Gastroesophageal sphincter (tissue), 4 donors: Measurements from ENCODE around the gene RAPGEF5. TPM values are rescaled to one million over a fixed set of nuclear protein-coding genes. Genes with fewer than 3 reads are reported as not detected.

Experiments
- ATAC-seq: fragments of 150-250 bp; one replicate; pipeline ENCODE4 v1.9.1; 2016; ENCODE audit warnings: mild to moderate bottlenecking, moderate library complexity
- H3K27ac ChIP-seq, 4 donors: fragments of 200-600 bp; sonication (generic) in 3 of 4; 1 replicate in 3 of 4; 2 replicates in 1 of 4; pipeline ENCODE4 v1.5.1; 2016 to 2019
- H3K27me3 ChIP-seq: fragments of 200-600 bp; sonication (generic); one replicate; pipeline ENCODE4 v1.5.1; 2019
- H3K36me3 ChIP-seq, 2 donors: fragments of 200-600 bp; sonication (generic); one replicate each; pipeline ENCODE4 v1.5.1; 2019; ENCODE audit warnings: control low read depth in 1 of 2
- H3K4me1 ChIP-seq, 3 donors: fragments of 200-600 bp; sonication (generic); 1 replicate in 2 of 3; 2 replicates in 1 of 3; pipeline ENCODE4 v1.5.1; 2016 to 2019; ENCODE audit warnings: control low read depth in 2 of 3
- H3K4me3 ChIP-seq, 2 donors: fragments of 200-600 bp; sonication (generic); one replicate each; pipeline ENCODE4 v1.5.1; 2019; ENCODE audit warnings: mild to moderate bottlenecking in 1 of 2, moderate library complexity in 1 of 2
- H3K9me3 ChIP-seq, 3 donors: fragments of 200-600 bp; sonication (generic); one replicate each; pipeline ENCODE4 v1.5.1; 2017 to 2019; ENCODE audit warnings: control low read depth in 2 of 3
- CTCF ChIP-seq, 4 experiments: fragments of 200-600 bp in 2 of 4; fragments of 450-650 bp in 2 of 4; sonication (generic) in 1 of 4; IDR thresholded peaks; one replicate each; pipeline ENCODE4 v1.5.1; 2017 to 2019; ENCODE audit warnings: antibody characterized with exemption in 4 of 4, mild to moderate bottlenecking in 2 of 4, moderate library complexity in 2 of 4
- EP300 ChIP-seq: sonication (generic); formaldehyde crosslinking; IDR thresholded peaks from one replicate; pipeline ENCODE4 v1.6.1; 2017; ENCODE audit warnings: antibody characterized with exemption, mild to moderate bottlenecking
- POLR2A ChIP-seq, 2 donors: fragments of 450-650 bp; IDR thresholded peaks; one replicate each; pipeline ENCODE4 v1.6.1; 2017; ENCODE audit warnings: antibody characterized with exemption in 2 of 2, mild to moderate bottlenecking in 2 of 2, moderate library complexity in 1 of 2
- POLR2AphosphoS5 ChIP-seq: sonication (generic); formaldehyde crosslinking; IDR thresholded peaks from one replicate; pipeline ENCODE4 v1.6.1; 2017; ENCODE audit warnings: antibody characterized with exemption
- WGBS, 2 donors: methylation state at CpG; one replicate each; pipeline ENCODE4 v1.1.5; 2018; ENCODE audit warnings: low coverage in 1 of 2; 5-methylcytosine and 5-hydroxymethylcytosine counted together
- total RNA-seq, 4 donors: library from RNA; depleted of rRNA; stranded (reverse); fragments of >200 nt; gene quantifications; one replicate each; pipeline ENCODE4 v1.1.0, GENCODE V29; 2016

RAPGEF5 gene
- total RNA-seq, 4 donors from 2014 or later = 21.5 to 29.8 (median 26.6) TPM

DNA sequence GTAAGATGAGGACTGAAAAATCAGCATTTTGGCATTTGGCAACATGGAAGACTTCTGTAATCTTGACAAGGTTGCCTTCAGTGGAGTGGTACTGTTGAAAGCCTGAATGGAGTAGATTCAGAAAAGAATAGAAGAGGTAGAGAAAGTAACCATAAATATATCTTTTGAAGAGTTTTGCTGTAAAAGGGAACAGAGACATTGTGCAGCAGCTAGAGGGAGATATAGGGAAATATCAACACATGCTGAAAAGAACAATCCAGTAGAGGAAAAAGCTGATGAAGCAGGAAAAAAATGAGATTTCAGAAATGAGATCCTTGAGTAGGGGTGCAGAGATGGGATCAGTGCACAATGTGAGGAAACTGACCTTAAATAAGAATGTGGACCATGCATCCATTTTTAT is 60.0 kb downstream of the RAPGEF5 start:
- H3K4me3 ChIP-seq = no peak overlapping the region

DNA sequence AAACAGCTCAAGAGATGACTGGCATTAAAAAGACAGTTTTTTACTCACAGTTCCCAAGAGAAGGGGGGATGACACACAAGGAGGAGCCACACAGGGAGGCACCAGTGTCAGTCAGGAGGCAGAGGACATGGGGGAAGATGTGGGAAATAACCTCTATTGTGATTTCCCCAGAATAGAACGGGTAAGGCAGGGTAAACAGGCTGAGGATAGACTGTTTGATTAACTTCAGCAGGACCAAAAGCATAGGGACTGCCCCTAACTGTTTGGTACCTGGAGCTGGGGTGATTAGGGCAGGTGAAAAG is 60.7 kb downstream of the RAPGEF5 start:
- peak overlapping the region in 3 of 4 donors; percentile 20 to 29 (median 26) for H3K27ac ChIP-seq
- H3K36me3 ChIP-seq = no peaks in the 10 kb centered on the region
- WGBS, 2 donors = 60 to 100% methylated on average over 1 of the region's 1 CpG
- H3K4me3 ChIP-seq = no peak overlapping the region
- peaks cover 0 to 7% (median 3%) of the 10 kb centered on the region in 3 donors for H3K4me1 ChIP-seq
- no peaks in the 10 kb centered on the region for H3K9me3 ChIP-seq
- ATAC-seq = peak; percentile 35
- no peaks in the 10 kb centered on the region for H3K27me3 ChIP-seq
- TF ChIP-seq EP300 (no peak), POLR2A (IDR thresholded peaks at IDR 0.05) (no peak), CTCF (IDR thresholded peaks at IDR 0.05) (no peak), POLR2AphosphoS5 (no peak)

More for the DNA sequence above, 60.0 kb downstream of the RAPGEF5 start:
- TF ChIP-seq CTCF (IDR thresholded peaks at IDR 0.05) (peak in 1 of 4 experiments; percentile 15), POLR2A (IDR thresholded peaks at IDR 0.05) (no peak)
- no peaks in the 10 kb centered on the region for H3K36me3 ChIP-seq
- no peaks in the 10 kb centered on the region for H3K9me3 ChIP-seq
- no peaks in the 10 kb centered on the region for H3K27me3 ChIP-seq
- ATAC-seq = no peak
- H3K4me1 ChIP-seq = peaks cover 0 to 7% (median 3%) of the 10 kb centered on the region in 3 donors
- H3K27ac ChIP-seq = no peak overlapping the region

GRCh38 chr7:22295402-22296264 is 61.3 kb downstream of the RAPGEF5 start:
- ATAC-seq = peak; percentile 71
- WGBS, 2 donors = 38 to 48% methylated on average over 4 of the region's 4 CpGs

DNA sequence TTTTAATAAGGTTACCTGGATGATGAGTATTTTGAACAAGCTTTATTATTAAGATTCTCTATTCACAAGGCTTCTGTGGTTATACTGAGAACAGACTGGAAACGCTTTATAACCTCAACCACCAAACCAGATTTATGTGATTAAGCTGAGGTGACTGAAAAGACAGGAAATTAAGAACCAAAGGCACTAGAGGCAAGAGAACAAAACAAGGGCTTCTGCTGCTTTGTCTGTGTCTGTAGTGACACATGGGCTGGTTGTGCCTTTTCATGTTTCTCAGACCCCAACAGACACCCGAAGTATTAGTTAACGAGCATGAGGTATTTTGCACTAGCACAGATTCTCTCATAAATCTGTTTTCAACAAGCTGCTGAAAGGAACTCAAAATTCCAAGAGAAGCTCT is 64.4 kb downstream of the RAPGEF5 start:
- no peak for TF ChIP-seq POLR2A (IDR thresholded peaks at IDR 0.05)
- no peak for TF ChIP-seq EP300
- no peak for TF ChIP-seq POLR2AphosphoS5
- no peak for TF ChIP-seq CTCF (IDR thresholded peaks at IDR 0.05)
- ATAC-seq = no peak
- H3K4me3 ChIP-seq = no peak overlapping the region
- peaks cover 0 to 7% (median 3%) of the 10 kb centered on the region in 3 donors for H3K4me1 ChIP-seq
- H3K36me3 ChIP-seq = no peaks in the 10 kb centered on the region
- H3K9me3 ChIP-seq = no peaks in the 10 kb centered on the region
- WGBS, 2 donors = 60 to 70% methylated on average over 3 of the region's 3 CpGs
- H3K27ac ChIP-seq = no peak overlapping the region
- no peaks in the 10 kb centered on the region for H3K27me3 ChIP-seq

More at GRCh38 chr7:22295402-22296264, 61.3 kb downstream of the RAPGEF5 start:
- Histone ChIP-seq H3K27ac (peak overlapping the region in 1 of 4 donors; percentile 20), H3K9me3 (no peaks in the 10 kb centered on the region), H3K4me3 (no peak overlapping the region), H3K4me1 (peaks cover 0 to 7% (median 3%) of the 10 kb centered on the region in 3 donors), H3K36me3 (no peaks in the 10 kb centered on the region), H3K27me3 (no peaks in the 10 kb centered on the region)
- TF ChIP-seq POLR2AphosphoS5 (no peak), POLR2A (IDR thresholded peaks at IDR 0.05) (no peak), CTCF (IDR thresholded peaks at IDR 0.05) (peak in 1 of 4 experiments; percentile 18), EP300 (no peak)

DNA sequence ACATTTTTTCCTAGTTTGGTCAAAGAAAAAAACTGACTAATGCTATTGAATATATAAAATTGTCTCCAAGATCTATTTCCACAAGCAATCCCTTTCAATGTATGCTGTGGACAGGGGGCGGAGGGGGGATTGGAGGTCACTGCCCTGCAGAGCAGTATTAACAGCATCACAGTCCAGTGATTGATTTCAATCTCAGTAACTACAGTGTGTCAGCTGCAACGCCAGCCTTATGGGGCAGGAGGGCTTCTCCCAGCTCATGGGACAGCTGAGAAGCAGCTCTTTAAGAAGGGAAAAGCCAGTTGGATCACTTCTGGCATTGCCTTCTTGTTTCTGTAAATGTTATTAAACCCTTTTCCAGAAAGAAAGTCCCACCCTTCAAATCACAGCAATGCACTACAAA is 65.0 kb downstream of the RAPGEF5 start:
- Histone ChIP-seq H3K27me3 (no peaks in the 10 kb centered on the region), H3K4me3 (no peak overlapping the region), H3K27ac (no peak overlapping the region), H3K4me1 (peaks cover 0 to 7% (median 3%) of the 10 kb centered on the region in 3 donors), H3K9me3 (no peaks in the 10 kb centered on the region), H3K36me3 (no peaks in the 10 kb centered on the region)
- no peak for ATAC-seq
- 67 to 83% methylated on average over 1 to 2 of the region's 2 CpGs for WGBS, 2 donors
- TF ChIP-seq POLR2A (IDR thresholded peaks at IDR 0.05) = no peak
- no peak for TF ChIP-seq POLR2AphosphoS5
- no peak for TF ChIP-seq EP300
- TF ChIP-seq CTCF (IDR thresholded peaks at IDR 0.05) = no peak
